NCI-H2107 (cell line): ENCODE results near the gene GRK2.
A peak's percentile ranks its signal among the peaks of the same experiment; 100 is the strongest.

Experiments used
- DNase-seq: peaks from one replicate; lab custom pipeline; 2025; lab: John Stamatoyannopoulos, UW

Gene GRK2

GRCh38 chr11:67270256-67271204, 4.3 kb downstream of the GRK2 start:
- DNase-seq, result no peak

DNA sequence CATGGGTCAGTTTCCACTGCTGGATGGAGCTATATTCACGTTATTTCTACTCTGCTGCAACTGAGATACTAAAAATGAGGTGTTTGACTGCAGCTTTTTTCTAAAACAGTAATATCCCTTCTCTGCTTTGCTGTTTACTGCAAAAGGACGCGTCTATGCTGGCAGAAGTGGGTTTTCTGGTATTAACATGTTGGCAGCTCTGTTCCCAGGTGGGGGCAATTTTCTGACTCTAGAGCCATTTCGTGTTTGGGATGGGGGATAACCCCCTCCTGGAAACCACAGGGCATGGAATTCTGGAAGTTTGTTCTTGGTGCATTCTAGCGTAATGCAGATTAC, 4.9 kb downstream of the GRK2 start:
- no peak for DNase-seq

DNA sequence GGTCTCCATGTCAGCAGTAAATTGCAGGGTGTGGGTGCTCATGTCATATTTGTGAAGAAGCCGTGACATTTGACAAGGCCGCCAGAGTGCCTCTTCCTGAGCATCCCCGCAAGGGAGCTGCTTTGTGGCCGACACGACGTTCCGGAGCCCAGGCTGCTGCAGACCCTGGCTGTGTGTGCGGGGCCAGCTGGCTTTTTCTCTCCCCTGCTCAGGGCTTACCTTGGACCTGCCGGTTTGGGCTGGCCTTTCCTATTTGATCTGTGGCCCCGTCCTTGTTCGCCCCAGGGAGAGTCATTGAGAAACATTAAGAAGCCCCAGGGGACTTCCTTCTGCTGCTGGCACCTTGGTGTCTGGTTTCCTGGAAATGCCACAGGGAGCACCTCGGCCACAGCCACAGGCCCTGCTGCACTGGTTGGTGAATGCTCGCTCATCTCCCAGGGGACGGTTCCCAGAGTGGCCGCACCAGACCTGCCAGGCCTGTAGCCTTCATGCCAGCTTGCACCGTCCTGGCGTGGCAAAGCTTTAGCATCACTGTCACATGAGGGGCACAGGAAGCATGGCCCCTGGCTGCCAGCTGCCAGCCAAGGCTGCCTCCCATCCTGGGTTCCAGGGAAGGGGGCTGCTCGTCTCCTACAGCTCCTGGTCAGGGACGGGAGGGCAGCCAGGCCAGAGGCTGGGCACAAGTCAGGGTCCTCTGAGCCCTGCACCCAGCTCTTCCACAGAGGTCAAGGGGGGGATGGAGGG, 5.4 kb downstream of the GRK2 start:
- DNase-seq, result peak; percentile 76

DNA sequence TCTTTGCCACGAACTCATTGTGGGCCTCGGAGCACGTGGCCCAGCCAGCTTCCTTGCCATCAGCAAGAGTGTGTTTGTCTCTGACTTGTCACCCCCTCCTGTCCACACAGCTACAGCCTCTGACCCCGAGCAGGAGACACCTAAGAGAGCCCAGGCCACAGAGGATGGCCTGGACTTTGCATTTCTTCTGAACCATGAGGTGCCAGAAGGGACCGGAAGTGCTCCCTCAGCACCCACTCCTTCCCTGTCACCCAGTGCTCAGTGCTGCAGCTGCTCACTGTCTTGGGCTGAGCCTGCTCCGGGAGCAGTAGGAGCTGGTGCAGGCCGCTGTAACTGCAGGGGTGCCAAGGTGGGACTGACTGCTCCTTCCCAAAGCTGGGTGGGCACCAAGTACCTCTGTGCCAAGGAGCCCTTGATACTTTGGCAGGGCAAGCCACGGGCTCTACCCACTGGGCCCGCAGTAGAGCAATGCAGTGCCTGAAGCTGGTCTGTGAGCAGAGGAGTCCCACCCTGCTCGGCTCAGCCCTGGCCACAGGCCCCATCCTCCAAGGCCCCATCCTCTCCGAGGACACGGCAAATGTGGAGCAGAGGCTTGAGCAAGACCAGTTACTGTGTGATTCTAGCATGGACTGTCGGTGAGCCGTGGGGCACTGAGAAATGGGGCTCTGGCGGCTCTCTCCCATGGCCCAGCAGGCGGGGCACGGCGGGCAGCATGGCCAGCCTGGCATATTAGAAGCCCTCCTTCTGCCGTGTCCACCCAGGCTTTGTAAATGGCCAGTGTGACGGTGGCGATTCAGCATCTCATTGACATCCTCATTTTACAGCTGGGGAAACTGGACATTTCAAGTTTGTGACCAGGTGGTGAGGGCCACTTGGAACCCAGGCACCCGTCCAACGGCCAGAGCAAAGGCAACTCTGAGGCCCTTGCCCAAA, 6.3 kb downstream of the GRK2 start:
- DNase-seq, result no peak

- DNase-seq, result no peak
Measured at GRCh38 chr11:67273260-67273990, 7.2 kb downstream of the GRK2 start.

DNA sequence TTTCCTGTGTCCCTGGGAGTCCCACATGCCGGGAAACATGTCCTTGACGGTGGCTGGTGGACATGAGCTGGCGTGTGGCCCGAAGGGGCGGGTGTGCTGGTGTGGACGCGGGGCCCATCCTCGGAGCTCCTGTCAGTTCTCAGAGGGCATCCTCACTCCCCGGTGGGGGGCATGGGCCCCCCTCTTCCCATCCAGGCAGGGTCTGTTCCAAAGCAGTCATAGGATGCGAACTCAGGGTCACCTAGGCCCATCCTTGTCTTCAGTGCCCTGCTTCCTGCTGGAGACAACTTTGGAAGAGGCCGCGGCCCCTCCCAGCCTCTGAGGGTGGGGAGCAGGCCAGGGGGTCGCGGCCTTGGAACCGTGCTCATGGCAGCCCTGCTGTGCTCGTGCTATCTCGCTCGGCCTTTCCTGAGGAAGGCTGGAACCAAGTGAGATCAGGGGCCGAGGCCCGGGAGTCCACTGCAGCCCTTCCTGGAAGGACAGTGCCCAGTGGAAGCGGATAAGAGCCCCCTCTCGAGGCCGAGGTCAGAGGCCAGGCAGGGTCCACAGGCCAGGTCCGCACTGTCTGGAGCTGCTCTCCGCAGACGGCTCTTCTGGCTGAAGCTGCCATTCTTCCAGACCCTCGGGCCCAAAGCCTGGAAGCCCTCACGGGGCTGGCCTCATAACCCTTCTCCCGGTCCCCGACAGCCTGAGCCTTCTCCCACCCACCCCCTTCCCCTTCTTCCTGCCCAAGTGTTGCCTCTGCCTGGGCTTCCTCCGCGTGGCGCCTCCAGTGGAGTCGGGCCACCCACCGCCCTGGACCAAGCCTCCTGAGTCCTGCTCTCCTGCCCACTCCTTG, 8.7 kb downstream of the GRK2 start:
- no peak for DNase-seq

GRCh38 chr11:67275606-67276409, 9.5 kb downstream of the GRK2 start:
- DNase-seq, result no peak

DNA sequence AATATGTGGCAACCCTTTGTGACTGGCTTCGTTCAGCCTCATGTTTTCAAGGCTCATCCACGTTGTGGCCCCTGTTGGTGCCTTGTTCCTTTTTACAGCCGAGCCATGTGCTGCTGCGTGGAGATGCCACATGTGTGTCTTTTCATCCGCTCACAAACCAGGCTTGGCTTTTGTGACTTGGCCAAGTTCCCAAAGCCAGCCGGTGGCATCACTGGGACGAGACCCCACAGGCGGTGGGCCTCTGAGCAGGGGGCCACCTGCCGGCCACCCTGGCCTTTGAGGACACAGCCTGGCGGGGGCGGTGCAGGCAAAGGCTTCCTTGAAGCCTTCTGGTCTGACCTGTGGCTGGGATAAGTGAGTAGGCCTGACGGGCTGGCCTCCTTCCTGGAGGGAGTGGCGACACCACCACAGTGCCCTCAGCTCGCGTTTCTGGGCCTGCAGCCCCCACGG, 10.5 kb downstream of the GRK2 start:
- no peak for DNase-seq

GRCh38 chr11:67277231-67277961, 11.1 kb downstream of the GRK2 start:
- DNase-seq, result peak; percentile 78

DNA sequence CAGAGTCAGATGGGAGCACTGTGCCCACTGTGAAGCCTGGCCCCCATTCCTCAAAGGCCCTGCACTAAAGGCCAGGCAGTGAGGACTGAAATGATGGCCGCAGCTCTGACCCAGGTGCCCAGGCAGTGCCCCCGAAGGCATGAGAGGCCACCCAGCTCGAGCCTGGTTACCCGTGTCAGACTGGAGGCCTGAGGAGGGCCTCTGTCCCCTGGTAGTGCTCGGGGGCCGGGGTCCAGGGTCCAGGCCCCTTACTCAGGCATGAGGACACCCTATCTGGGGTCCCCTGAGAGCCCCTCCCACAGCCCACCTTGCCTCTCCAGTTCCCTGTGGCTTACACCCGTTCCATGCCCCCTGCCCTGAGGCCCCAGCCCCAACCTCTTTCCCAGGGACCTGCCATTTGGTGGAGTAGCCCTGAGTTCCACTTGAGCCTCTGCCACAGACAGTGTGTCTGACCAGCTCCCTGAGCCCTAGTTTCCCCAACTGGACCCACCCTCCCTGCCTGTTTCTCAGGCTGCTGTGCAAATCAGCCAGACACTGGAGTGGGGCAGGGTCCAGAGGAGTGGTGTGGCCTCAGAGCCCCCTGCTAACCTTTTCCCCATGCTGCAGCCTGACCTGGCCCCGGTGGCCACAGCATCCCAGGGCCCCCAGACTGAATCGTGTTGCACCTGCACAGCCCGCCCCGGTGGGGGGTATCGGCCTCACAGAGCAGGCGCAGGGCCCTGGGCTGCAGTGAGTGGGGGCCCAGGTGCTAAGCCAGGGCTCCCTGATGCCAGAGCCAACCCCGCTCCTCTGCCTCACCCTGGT, 12.1 kb downstream of the GRK2 start:
- DNase-seq, result no peak

GRCh38 chr11:67278939-67279588, 12.8 kb downstream of the GRK2 start:
- DNase-seq, result no peak

GRCh38 chr11:67279589-67280340, 13.5 kb downstream of the GRK2 start:
- no peak for DNase-seq

GRCh38 chr11:67280341-67280787, 14.1 kb downstream of the GRK2 start:
- DNase-seq, result no peak

DNA sequence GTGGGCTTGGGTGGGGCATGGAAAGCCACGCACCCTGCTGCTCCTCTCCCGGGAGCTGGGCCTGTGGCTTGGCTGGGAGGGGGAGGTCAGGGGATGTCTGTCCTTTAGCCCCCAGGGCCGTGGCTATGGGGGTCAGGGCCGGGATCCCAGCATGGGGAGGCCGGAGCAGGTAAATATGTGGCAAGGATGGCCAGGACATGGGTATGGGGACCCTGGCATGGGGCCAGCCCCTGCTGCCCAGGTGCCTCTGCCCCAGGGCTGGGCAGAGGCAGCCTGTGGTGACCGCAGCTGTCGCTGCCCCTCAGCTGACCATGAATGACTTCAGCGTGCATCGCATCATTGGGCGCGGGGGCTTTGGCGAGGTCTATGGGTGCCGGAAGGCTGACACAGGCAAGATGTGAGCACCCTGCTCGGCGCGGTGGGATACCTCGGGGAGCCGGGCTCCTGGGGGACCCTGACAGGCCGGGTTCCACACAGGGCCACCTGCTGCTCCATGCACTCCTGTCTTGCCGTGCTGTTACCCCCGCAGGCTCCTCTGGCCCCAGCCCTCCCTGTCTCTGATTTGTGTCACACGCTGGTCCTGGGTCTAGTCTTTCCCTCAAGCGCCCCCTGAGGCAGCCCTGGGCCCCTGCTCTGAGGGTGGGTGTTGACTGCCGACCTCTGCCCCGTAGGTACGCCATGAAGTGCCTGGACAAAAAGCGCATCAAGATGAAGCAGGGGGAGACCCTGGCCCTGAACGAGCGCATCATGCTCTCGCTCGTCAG, 14.7 kb downstream of the GRK2 start:
- no peak for DNase-seq

GRCh38 chr11:67281552-67282150, 15.4 kb downstream of the GRK2 start:
- no peak for DNase-seq
